ENCODE measurements around the gene ANKH. TPM values are rescaled to one million over a fixed set of nuclear protein-coding genes. Genes with fewer than 3 reads are reported as not detected.

The ANKH gene
- total RNA-seq, 2 donors from 2014 or later: 37.2 to 95.4 TPM

GRCh38 chr5:14674983-14675854, 196.4 kb downstream of the ANKH start:
- Mint-ChIP-seq H3K36me3 (peaks cover 30% of the 10 kb centered on the region), H3K27me3 (no peaks in the 10 kb centered on the region), H3K4me1 (ENCODE audit: low read depth in 2 of 2) (peaks cover 75 to 77% of the 10 kb centered on the region in 2 donors), H3K9me3 (no peaks in the 10 kb centered on the region), H3K4me3 (peak overlapping the region; percentile 89), H3K27ac (peak overlapping the region; percentile 86 to 93)
- ATAC-seq (peak in 1 of 2 donors; percentile 25), DNase-seq (ENCODE audit: low spot score) (no peak)

- Mint-ChIP-seq H3K9me3 (no peaks in the 10 kb centered on the region), H3K4me3 (peak overlapping the region; percentile 77), H3K27ac (peak overlapping the region; percentile 86 to 93), H3K36me3 (peaks cover 29% of the 10 kb centered on the region), H3K4me1 (ENCODE audit: low read depth in 2 of 2) (peaks cover 76 to 81% of the 10 kb centered on the region in 2 donors), H3K27me3 (no peaks in the 10 kb centered on the region)
- DNase-seq (ENCODE audit: low spot score) (no peak), ATAC-seq (no peak)
These were observed 198.1 kb downstream of the ANKH start for GRCh38 chr5:14673443-14673842.

- peaks cover 76 to 81% of the 10 kb centered on the region in 2 donors for H3K4me1 Mint-ChIP-seq (ENCODE audit: low read depth in 2 of 2)
- no peak for DNase-seq (ENCODE audit: low spot score)
- H3K27me3 Mint-ChIP-seq: no peaks in the 10 kb centered on the region
- H3K36me3 Mint-ChIP-seq: peaks cover 30% of the 10 kb centered on the region
- no peaks in the 10 kb centered on the region for H3K9me3 Mint-ChIP-seq
- ATAC-seq: no peak
- H3K27ac Mint-ChIP-seq: peak overlapping the region; percentile 86 to 93
- peak overlapping the region; percentile 77 for H3K4me3 Mint-ChIP-seq
These were observed 198.8 kb downstream of the ANKH start for GRCh38 chr5:14672484-14673394.

GRCh38 chr5:14672082-14672481, 199.5 kb downstream of the ANKH start:
- no peak for ATAC-seq
- Mint-ChIP-seq H3K4me1 (ENCODE audit: low read depth in 2 of 2) (peaks cover 76 to 85% of the 10 kb centered on the region in 2 donors), H3K27ac (peak overlapping the region; percentile 86 to 93), H3K9me3 (no peaks in the 10 kb centered on the region), H3K27me3 (no peaks in the 10 kb centered on the region), H3K4me3 (peak overlapping the region; percentile 77), H3K36me3 (peaks cover 33% of the 10 kb centered on the region)
- no peak for DNase-seq (ENCODE audit: low spot score)

GRCh38 chr5:14671414-14671813, 200.2 kb downstream of the ANKH start:
- DNase-seq (ENCODE audit: low spot score): no peak
- peaks cover 36% of the 10 kb centered on the region for H3K36me3 Mint-ChIP-seq
- no peaks in the 10 kb centered on the region for H3K9me3 Mint-ChIP-seq
- H3K27me3 Mint-ChIP-seq: no peaks in the 10 kb centered on the region
- peak overlapping the region; percentile 86 to 93 for H3K27ac Mint-ChIP-seq
- peak overlapping the region; percentile 77 for H3K4me3 Mint-ChIP-seq
- ATAC-seq: no peak
- peaks cover 80 to 89% of the 10 kb centered on the region in 2 donors for H3K4me1 Mint-ChIP-seq (ENCODE audit: low read depth in 2 of 2)

GRCh38 chr5:14669975-14670374, 201.6 kb downstream of the ANKH start:
- peak overlapping the region; percentile 63 for H3K4me3 Mint-ChIP-seq
- peaks cover 75 to 88% of the 10 kb centered on the region in 2 donors for H3K4me1 Mint-ChIP-seq (ENCODE audit: low read depth in 2 of 2)
- H3K9me3 Mint-ChIP-seq: no peaks in the 10 kb centered on the region
- no peak for DNase-seq (ENCODE audit: low spot score)
- no peak for ATAC-seq
- H3K27ac Mint-ChIP-seq: peak overlapping the region; percentile 86 to 93
- H3K27me3 Mint-ChIP-seq: no peaks in the 10 kb centered on the region
- peaks cover 40% of the 10 kb centered on the region for H3K36me3 Mint-ChIP-seq

- H3K4me1 Mint-ChIP-seq (ENCODE audit: low read depth in 2 of 2): peaks cover 71 to 84% of the 10 kb centered on the region in 2 donors
- H3K36me3 Mint-ChIP-seq: peaks cover 39% of the 10 kb centered on the region
- no peaks in the 10 kb centered on the region for H3K27me3 Mint-ChIP-seq
- no peak for DNase-seq (ENCODE audit: low spot score)
- H3K27ac Mint-ChIP-seq: peak overlapping the region; percentile 86 to 93
- no peak overlapping the region for H3K4me3 Mint-ChIP-seq
- ATAC-seq: no peak
- H3K9me3 Mint-ChIP-seq: no peaks in the 10 kb centered on the region
These were observed 202.2 kb downstream of the ANKH start for GRCh38 chr5:14669415-14669814.

GRCh38 chr5:14668181-14668591, 203.4 kb downstream of the ANKH start:
- Mint-ChIP-seq H3K27ac (peak overlapping the region; percentile 86 to 98), H3K27me3 (no peaks in the 10 kb centered on the region), H3K4me3 (peak overlapping the region; percentile 97), H3K4me1 (ENCODE audit: low read depth in 2 of 2) (peaks cover 68 to 82% of the 10 kb centered on the region in 2 donors), H3K36me3 (peaks cover 29% of the 10 kb centered on the region), H3K9me3 (no peaks in the 10 kb centered on the region)
- DNase-seq (ENCODE audit: low spot score) (peak; percentile 91), ATAC-seq (peak; percentile 51 to 54)

- no peaks in the 10 kb centered on the region for H3K27me3 Mint-ChIP-seq
- H3K4me3 Mint-ChIP-seq: peak overlapping the region; percentile 97
- peaks cover 28% of the 10 kb centered on the region for H3K36me3 Mint-ChIP-seq
- peak overlapping the region; percentile 86 to 98 for H3K27ac Mint-ChIP-seq
- ATAC-seq (no peak), DNase-seq (ENCODE audit: low spot score) (no peak)
- peaks cover 65 to 82% of the 10 kb centered on the region in 2 donors for H3K4me1 Mint-ChIP-seq (ENCODE audit: low read depth in 2 of 2)
- H3K9me3 Mint-ChIP-seq: no peaks in the 10 kb centered on the region
These were observed 203.8 kb downstream of the ANKH start for GRCh38 chr5:14667770-14668169.

- Mint-ChIP-seq H3K27ac (peak overlapping the region; percentile 86 to 98), H3K4me3 (peak overlapping the region; percentile 97), H3K9me3 (no peaks in the 10 kb centered on the region), H3K27me3 (no peaks in the 10 kb centered on the region), H3K36me3 (peaks cover 25% of the 10 kb centered on the region), H3K4me1 (ENCODE audit: low read depth in 2 of 2) (peaks cover 61 to 82% of the 10 kb centered on the region in 2 donors)
- ATAC-seq: no peak
- no peak for DNase-seq (ENCODE audit: low spot score)
These were observed 204.3 kb downstream of the ANKH start for GRCh38 chr5:14667290-14667689.

- peak overlapping the region; percentile 86 to 98 for H3K27ac Mint-ChIP-seq
- no peaks in the 10 kb centered on the region for H3K9me3 Mint-ChIP-seq
- peaks cover 25% of the 10 kb centered on the region for H3K36me3 Mint-ChIP-seq
- H3K27me3 Mint-ChIP-seq: no peaks in the 10 kb centered on the region
- DNase-seq (ENCODE audit: low spot score) (no peak), ATAC-seq (no peak)
- peaks cover 56 to 78% of the 10 kb centered on the region in 2 donors for H3K4me1 Mint-ChIP-seq (ENCODE audit: low read depth in 2 of 2)
- H3K4me3 Mint-ChIP-seq: peak overlapping the region; percentile 97
These were observed 205.2 kb downstream of the ANKH start for GRCh38 chr5:14666357-14666756.

- H3K9me3 Mint-ChIP-seq: no peaks in the 10 kb centered on the region
- H3K4me3 Mint-ChIP-seq: peak overlapping the region; percentile 97
- peaks cover 56 to 76% of the 10 kb centered on the region in 2 donors for H3K4me1 Mint-ChIP-seq (ENCODE audit: low read depth in 2 of 2)
- H3K27ac Mint-ChIP-seq: peak overlapping the region; percentile 86 to 98
- DNase-seq (ENCODE audit: low spot score) (no peak), ATAC-seq (no peak)
- peaks cover 25% of the 10 kb centered on the region for H3K36me3 Mint-ChIP-seq
- no peaks in the 10 kb centered on the region for H3K27me3 Mint-ChIP-seq
These were observed 205.6 kb downstream of the ANKH start for GRCh38 chr5:14665949-14666348.

GRCh38 chr5:14665101-14665822, 206.3 kb downstream of the ANKH start:
- Mint-ChIP-seq H3K4me1 (ENCODE audit: low read depth in 2 of 2) (peaks cover 56 to 74% of the 10 kb centered on the region in 2 donors), H3K9me3 (peaks cover 3% of the 10 kb centered on the region), H3K4me3 (peak overlapping the region; percentile 97), H3K36me3 (peaks cover 25% of the 10 kb centered on the region), H3K27me3 (no peaks in the 10 kb centered on the region), H3K27ac (peak overlapping the region; percentile 86 to 98)
- ATAC-seq (no peak), DNase-seq (ENCODE audit: low spot score) (no peak)

Measured in natural killer cell treated with Interleukin-12 subunit alpha and Interleukin-12 subunit beta and Interleukin-15 and Interleukin-18, amount 100 ng/mL, for 72 hours (primary cell).